Gastrocnemius medialis (tissue), 4 donors: ENCODE measurements around the gene SMIM13. TPM values are rescaled to one million over a fixed set of nuclear protein-coding genes. Genes with fewer than 3 reads are reported as not detected.

Experiments
- ATAC-seq, 2 donors: fragments of 150-250 bp; one replicate each; pipeline ENCODE4 v1.9.1; 2016
- DNase-seq, 2 donors: peaks; one replicate each; pipeline ENCODE4 v3.0.0-alpha.2; 2019
- H3K27ac ChIP-seq, 4 donors: fragments of 200-600 bp; sonication (generic); 1 replicate in 1 of 4; 2 replicates in 3 of 4; pipeline ENCODE4 v1.5.1; 2016 to 2018; ENCODE audit warnings: mild to moderate bottlenecking in 2 of 4, moderate library complexity in 1 of 4
- H3K27me3 ChIP-seq, 3 donors: fragments of 200-600 bp; sonication (generic) in 2 of 3; 1 replicate in 1 of 3; 2 replicates in 2 of 3; pipeline versions ENCODE4 v1.5.1 to v1.6.0; 2016 to 2019; ENCODE audit warnings: mild to moderate bottlenecking in 1 of 3, moderate library complexity in 1 of 3
- H3K36me3 ChIP-seq, 2 donors: fragments of 200-600 bp; sonication (generic) in 1 of 2; one replicate each; pipeline ENCODE4 v1.5.1; 2017 to 2018
- H3K4me1 ChIP-seq, 2 donors: fragments of 200-600 bp; sonication (generic) in 1 of 2; one replicate each; pipeline ENCODE4 v1.5.1; 2016 to 2017; ENCODE audit warnings: mild to moderate bottlenecking in 2 of 2
- H3K4me3 ChIP-seq, 4 donors: fragments of 200-600 bp; sonication (generic) in 3 of 4; 1 replicate in 1 of 4; 2 replicates in 3 of 4; pipeline ENCODE4 v1.5.1; 2016 to 2019; ENCODE audit warnings: mild to moderate bottlenecking in 2 of 4
- H3K9me3 ChIP-seq, 3 donors: fragments of 200-600 bp; sonication (generic) in 2 of 3; 1 replicate in 1 of 3; 2 replicates in 2 of 3; pipeline ENCODE4 v1.5.1; 2016 to 2019
- CTCF ChIP-seq, 5 experiments: fragments of 450-650 bp in 3 of 5; fragments of 200-600 bp in 2 of 5; sonication (generic) in 2 of 5; IDR thresholded peaks in 4 of 5; conservative IDR thresholded peaks in 1 of 5; 1 replicate in 4 of 5; 2 replicates in 1 of 5; pipeline ENCODE4 v1.5.1; 2016 to 2019; ENCODE audit warnings: antibody characterized with exemption in 5 of 5, mild to moderate bottlenecking in 3 of 5, moderate library complexity in 3 of 5
- POLR2A ChIP-seq, 2 donors: fragments of 450-650 bp; IDR thresholded peaks; one replicate each; pipeline ENCODE4 v1.6.1; 2017; ENCODE audit warnings: antibody characterized with exemption in 2 of 2, mild to moderate bottlenecking in 2 of 2, moderate library complexity in 2 of 2
- in situ Hi-C, 4 donors: fragments of 200-750 bp; cut with MboI; loops; one replicate each; pipeline versions ENCODE4 v1.15.0 to v1.8.0; 2017; ENCODE audit warnings: low sequenced_read_pairs in 4 of 4
- intact Hi-C: fragments of 100-400 bp; cut with DNase I; formaldehyde crosslinking; loops from one replicate; pipeline ENCODE4 v1.15.1; 2023; ENCODE audit warnings: low total_unique reads
- total RNA-seq, 4 donors: library from RNA; depleted of rRNA; stranded (reverse); fragments of >200 nt; gene quantifications; one replicate each; pipeline versions ENCODE4 v1.1.0 to v1.2.3, GENCODE V29; 2016

Gene SMIM13
- total RNA-seq, 4 donors from 2014 or later: 9.9 to 12.8 (median 12.3) TPM

GRCh38 chr6:11185204-11185842 lies 91.7 kb downstream of the SMIM13 start:
- intact Hi-C loops: no loop called here
- TF ChIP-seq CTCF (IDR thresholded peaks at IDR 0.05 in 4 of 5, conservative IDR thresholded peaks at IDR 0.05 in 1 of 5) (no peak), POLR2A (IDR thresholded peaks at IDR 0.05) (no peak)
- peaks cover 0 to 41% of the 10 kb centered on the region in 2 donors for H3K36me3 ChIP-seq
- H3K27ac ChIP-seq: no peak overlapping the region
- no peak overlapping the region for H3K4me3 ChIP-seq
- in situ Hi-C loops: no loop called here
- H3K27me3 ChIP-seq: no peaks in the 10 kb centered on the region
- H3K9me3 ChIP-seq: no peaks in the 10 kb centered on the region
- ATAC-seq (no peak), DNase-seq (no peak)
- no peaks in the 10 kb centered on the region for H3K4me1 ChIP-seq

- no peak for DNase-seq
- in situ Hi-C loops (no loop called here), intact Hi-C loops (no loop called here)
- no peaks in the 10 kb centered on the region for H3K4me1 ChIP-seq
- TF ChIP-seq POLR2A (IDR thresholded peaks at IDR 0.05): no peak
- TF ChIP-seq CTCF (IDR thresholded peaks at IDR 0.05 in 4 of 5, conservative IDR thresholded peaks at IDR 0.05 in 1 of 5): no peak
- H3K4me3 ChIP-seq: no peak overlapping the region
- no peaks in the 10 kb centered on the region for H3K9me3 ChIP-seq
- peaks cover 0 to 56% of the 10 kb centered on the region in 2 donors for H3K36me3 ChIP-seq
- no peak for ATAC-seq
- no peaks in the 10 kb centered on the region for H3K27me3 ChIP-seq
- H3K27ac ChIP-seq: no peak overlapping the region
Measured at GRCh38 chr6:11187301-11187700, 93.7 kb downstream of the SMIM13 start.

Other genes starting within 250 kb of the SMIM13 start
- not detected for gene GCM2, start 211.8 kb upstream of the SMIM13 start, total RNA-seq
- gene SYCP2L, start 206.8 kb upstream of the SMIM13 start, total RNA-seq: under 1 TPM in 3 of 4 donors, not detected in 1; 0.07 to 0.82 (median 0.29) TPM
- 1 to 10 TPM in 1 of 4 donors, under 1 TPM in 3; 0.07 to 1.1 (median 0.31) TPM for gene ELOVL2, start 49.5 kb upstream of the SMIM13 start, total RNA-seq
- not detected for gene ERVFRD-1, start 17.9 kb downstream of the SMIM13 start, total RNA-seq
- gene NEDD9, start 138.8 kb downstream of the SMIM13 start, total RNA-seq: 10 to 100 TPM; 19.8 to 49.4 (median 35.6) TPM